Renal cortex interstitium (tissue), 3 donors: Measurements from ENCODE around the gene EOGT. TPM values are rescaled to one million over a fixed set of nuclear protein-coding genes. Genes with fewer than 3 reads are reported as not detected.

Source experiments
- polyA plus RNA-seq, 3 donors: library from polyadenylated mRNA; unstranded; fragments of 120-200 nt; gene quantifications; one replicate each; pipeline ENCODE4 v1.2.1, GENCODE V29; 2013; ENCODE audit not compliant: insufficient read length in 3 of 3

EOGT gene
- polyA plus RNA-seq, 3 donors = 10.9 to 13.3 (median 12.7) TPM

Other genes with a start within 250 kb of the EOGT start
- 1 to 10 TPM in 2 of 3 donors, under 1 TPM in 1; 0.47 to 1.2 (median 1.2) TPM for gene TAFA4, start 81.1 kb downstream of the EOGT start, polyA plus RNA-seq
- 10 to 100 TPM; 40.3 to 61.6 (median 46.2) TPM for gene TMF1, start 38.6 kb upstream of the EOGT start, polyA plus RNA-seq
- gene UBA3, start 66.7 kb upstream of the EOGT start, polyA plus RNA-seq = 10 to 100 TPM; 67.2 to 78.5 (median 76.8) TPM
- 100 to 1,000 TPM in 1 of 3 donors, 10 to 100 TPM in 2; 90.5 to 105 (median 92.1) TPM for gene ARL6IP5, start 71.3 kb upstream of the EOGT start, polyA plus RNA-seq
- gene LMOD3, start 108.9 kb upstream of the EOGT start, polyA plus RNA-seq = under 1 TPM; 0.08 to 0.14 (median 0.10) TPM